Renal cortex interstitium (tissue), 11 donors: Measurements from ENCODE around the gene ANK2. TPM values are rescaled to one million over a fixed set of nuclear protein-coding genes. Genes with fewer than 3 reads are reported as not detected.
A peak's percentile ranks its signal among the peaks of the same experiment; 100 is the strongest.

Experiments used
- DNase-seq, 11 donors: peaks; one replicate each; pipeline ENCODE4 v3.0.0-alpha.2; 2013; ENCODE audit warnings: low read depth in 9 of 11, low spot score in 4 of 11; ENCODE audit errors: extremely low read depth in 1 of 11
- polyA plus RNA-seq, 3 donors: library from polyadenylated mRNA; unstranded; fragments of 120-200 nt; gene quantifications; one replicate each; pipeline ENCODE4 v1.2.1, GENCODE V29; 2013; ENCODE audit not compliant: insufficient read length in 3 of 3

The ANK2 gene
- polyA plus RNA-seq, 3 donors = 61.0 to 62.1 (median 61.9) TPM

GRCh38 chr4:113293674-113294073, 244.2 kb downstream of the ANK2 start:
- no peak for DNase-seq

- DNase-seq = no peak
Measured at GRCh38 chr4:113294908-113295307, 245.5 kb downstream of the ANK2 start.

DNA sequence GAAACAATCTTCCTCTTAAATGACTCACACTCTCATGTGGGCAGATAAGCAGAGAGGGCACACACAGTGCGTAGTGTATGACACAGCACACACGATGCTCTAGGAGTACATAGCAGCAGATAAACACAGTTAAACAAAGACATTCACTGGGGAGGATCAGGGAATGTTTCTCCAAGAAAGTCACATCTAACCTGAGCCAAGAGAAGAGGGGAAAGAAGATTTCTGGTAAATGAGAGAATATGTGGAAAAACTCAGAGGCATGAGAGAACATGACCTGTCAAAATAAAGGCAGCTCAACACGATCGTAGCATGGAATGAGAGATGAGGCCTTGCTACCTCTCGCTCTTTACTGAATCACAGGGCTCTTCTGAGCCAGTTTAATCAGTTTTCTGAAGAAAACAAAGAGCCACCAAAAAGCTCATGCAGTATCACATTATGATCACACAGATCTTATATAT, 251.0 kb downstream of the ANK2 start:
- no peak for DNase-seq

- DNase-seq = no peak
Measured at GRCh38 chr4:113302051-113302450, 252.6 kb downstream of the ANK2 start.

- no peak for DNase-seq
Measured at GRCh38 chr4:113303315-113303714, 253.9 kb downstream of the ANK2 start.

DNA sequence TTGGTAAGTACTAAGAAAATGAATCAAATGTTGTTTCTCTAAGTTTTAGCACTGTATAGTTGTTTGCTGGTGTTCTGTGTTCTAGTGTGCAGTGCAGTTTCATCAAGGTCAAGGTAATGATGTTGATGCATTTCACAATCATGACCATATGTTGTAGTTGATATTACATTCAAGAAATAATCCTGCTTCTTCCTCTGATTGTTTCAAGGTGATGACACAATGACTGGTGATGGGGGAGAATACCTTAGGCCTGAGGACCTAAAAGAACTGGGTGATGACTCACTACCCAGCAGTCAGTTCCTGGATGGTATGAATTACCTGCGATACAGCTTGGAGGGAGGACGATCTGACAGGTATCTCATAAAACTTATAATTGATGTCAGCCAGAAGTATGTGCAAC, 261.6 kb downstream of the ANK2 start:
- no peak for DNase-seq

GRCh38 chr4:113312529-113312928, 263.1 kb downstream of the ANK2 start:
- no peak for DNase-seq

DNA sequence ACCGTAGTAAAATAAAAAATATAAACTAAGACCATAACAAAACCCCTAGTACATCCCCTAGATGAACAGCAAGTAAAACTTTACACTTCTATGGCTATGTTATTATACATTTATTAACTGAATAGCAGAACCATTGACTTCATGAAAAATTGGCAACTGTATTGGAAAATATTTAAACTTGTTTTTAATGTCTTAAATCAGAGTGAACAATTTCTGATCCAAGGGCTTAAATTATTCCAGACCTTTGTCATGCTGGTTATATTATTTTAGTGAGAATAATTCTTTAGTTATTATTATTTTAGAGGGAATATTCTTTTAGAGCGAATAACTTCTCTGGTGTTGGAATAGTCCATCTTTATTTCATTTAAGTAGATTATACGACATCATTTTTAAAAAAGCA, 265.0 kb downstream of the ANK2 start:
- no peak for DNase-seq

GRCh38 chr4:113316879-113317278, 267.4 kb downstream of the ANK2 start:
- DNase-seq = no peak

DNA sequence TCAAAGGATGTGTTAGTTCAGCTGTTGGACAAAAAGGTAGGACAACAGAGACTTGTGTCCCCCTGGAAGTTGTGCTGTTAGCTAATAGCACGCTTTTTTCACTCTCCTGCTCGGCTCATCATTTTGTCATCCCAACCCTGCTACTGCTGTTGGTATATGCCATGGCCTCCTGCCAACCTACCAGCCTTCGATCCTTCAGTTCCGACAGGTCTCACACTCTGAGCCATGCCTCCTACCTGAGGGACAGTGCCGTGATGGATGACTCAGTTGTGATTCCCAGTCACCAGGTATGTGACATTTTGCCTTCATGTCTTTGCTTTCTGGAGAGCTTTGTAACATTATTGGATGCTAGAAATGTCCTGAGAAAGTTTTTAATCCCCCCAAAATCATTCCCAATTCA, 268.1 kb downstream of the ANK2 start:
- DNase-seq = no peak

DNA sequence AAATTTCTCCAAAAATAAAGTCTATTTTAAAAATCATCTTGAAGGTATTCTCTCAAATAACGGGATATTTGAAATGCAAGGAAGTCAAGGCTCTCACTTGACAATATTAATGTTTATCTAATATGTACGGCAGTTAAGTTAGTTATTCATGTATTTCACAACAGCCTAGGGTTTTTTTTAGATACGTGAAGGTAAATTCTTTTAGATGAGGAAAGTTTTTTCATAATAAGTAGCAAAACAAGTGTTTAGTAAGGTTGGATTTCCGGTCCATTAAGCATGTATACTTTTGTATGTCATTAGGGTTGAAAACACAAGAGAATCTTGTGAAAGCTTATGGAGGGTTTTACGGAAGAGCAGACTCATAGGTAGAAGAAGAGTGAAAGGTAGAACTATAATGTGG, 273.3 kb downstream of the ANK2 start:
- no peak for DNase-seq

DNA sequence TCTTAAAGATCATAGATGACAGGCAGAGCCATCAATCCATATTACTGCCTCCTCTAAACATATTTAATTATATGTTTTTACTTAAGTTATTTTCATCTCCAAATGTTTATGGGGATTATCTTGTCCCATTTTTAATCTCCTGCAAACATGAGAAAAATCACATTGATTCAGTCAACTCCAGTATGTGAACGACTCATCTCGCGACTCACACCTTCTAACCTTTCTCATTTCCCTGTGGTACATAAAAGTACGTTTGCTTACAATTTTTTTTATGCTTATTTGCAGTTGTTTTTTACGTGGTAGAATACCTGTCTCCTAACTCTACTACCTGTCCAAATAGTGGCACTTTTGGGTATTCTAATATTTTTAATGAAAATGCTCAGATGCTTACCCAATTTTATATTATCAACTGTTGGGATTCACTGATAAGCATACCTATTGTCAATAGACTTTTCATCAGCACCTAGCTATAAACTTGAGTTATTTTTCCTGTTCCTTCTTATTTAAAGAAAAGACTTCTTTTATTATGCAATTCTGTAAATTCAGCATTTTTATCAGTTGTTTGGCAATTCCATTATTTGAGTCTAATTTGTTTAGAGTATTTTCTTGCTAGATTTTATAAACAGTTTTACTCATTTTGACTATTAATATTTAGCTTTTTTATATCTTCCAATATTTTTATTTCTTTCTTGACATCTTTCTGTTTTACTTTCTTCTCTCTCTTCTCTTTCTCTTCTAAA, 276.6 kb downstream of the ANK2 start:
- no peak for DNase-seq

DNA sequence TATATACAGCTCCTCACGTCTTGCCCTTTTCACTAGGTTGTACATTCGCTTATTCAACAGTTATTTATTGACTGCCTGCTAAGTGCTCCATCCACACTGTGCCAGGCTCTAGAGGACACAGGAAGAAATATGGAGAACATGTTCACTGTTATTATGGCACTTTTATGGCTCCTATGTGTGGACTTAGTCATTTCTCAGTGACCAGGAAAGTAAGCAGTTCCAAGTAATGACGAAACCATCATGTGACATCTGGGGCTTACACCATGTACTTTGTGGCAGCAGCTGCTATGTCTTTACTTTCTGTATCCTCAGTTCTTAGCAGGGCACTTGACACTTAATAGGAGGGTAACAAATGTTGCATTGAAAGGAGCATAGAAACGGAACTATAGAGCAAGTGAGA, 278.0 kb downstream of the ANK2 start:
- no peak for DNase-seq

- DNase-seq = no peak
Measured at GRCh38 chr4:113328514-113328913, 279.1 kb downstream of the ANK2 start.

DNA sequence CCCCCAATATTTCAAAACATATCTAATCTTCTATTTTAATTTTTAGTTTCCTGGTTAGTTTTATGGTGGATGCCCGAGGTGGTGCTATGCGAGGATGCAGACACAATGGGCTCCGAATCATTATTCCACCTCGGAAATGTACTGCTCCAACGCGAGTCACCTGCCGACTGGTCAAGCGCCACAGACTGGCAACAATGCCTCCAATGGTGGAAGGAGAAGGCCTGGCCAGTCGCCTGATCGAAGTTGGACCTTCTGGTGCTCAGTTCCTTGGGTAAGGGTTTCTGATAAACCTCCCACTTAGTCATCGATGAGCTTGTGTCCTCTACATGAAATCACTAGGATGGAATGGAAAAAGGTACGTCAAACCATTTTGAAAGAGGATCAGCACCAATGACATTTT, 280.7 kb downstream of the ANK2 start:
- DNase-seq = no peak

DNA sequence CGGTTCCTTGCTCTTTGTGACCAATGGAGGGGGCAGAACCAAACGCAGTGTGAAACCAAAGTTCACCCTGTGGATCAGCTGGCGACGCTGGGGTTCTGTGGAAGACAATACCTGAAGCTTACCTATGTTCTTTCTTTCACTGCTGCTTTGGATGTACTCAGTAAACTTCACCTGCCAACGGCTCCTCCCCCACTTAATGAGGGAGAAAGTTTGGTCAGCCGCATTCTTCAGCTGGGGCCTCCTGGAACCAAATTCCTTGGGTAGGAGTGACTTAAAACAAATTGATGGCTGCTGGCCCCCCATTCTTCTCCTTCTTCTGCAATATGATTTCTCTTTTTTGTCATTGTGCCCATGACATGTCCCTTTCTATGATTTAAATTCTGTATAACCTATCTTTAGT, 282.4 kb downstream of the ANK2 start:
- peak in 1 of 11 donors; percentile 3 for DNase-seq

GRCh38 chr4:113332701-113333100, 283.2 kb downstream of the ANK2 start:
- DNase-seq = no peak

DNA sequence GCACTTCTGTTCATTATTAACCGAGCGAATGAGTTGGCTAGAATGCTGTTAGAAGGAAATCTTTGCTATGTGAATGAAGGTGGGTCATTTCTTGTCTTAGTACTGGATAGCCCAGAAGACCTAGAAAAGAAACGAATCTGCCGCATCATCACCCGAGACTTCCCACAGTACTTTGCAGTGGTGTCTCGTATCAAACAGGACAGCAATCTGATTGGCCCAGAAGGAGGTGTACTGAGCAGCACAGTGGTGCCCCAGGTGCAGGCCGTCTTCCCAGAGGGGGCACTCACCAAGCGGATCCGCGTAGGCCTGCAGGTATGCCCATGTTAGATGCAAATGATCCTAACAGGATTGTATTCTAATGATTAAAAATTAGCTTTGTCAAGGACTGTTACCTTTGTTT, 286.3 kb downstream of the ANK2 start:
- DNase-seq = no peak

DNA sequence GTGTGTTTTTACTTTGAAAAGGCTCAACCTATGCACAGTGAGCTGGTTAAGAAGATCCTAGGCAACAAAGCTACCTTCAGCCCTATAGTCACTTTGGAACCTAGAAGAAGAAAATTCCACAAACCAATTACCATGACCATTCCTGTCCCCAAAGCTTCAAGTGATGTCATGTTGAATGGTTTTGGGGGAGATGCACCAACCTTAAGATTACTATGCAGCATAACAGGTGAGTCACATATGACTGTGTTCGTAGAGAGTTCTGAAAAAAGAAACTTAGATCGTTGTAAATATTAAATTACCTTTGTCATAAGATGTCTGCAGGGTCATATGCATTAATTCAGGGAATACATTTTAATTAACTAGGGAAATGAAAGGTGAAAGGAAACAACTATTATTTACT, 287.1 kb downstream of the ANK2 start:
- no peak for DNase-seq

DNA sequence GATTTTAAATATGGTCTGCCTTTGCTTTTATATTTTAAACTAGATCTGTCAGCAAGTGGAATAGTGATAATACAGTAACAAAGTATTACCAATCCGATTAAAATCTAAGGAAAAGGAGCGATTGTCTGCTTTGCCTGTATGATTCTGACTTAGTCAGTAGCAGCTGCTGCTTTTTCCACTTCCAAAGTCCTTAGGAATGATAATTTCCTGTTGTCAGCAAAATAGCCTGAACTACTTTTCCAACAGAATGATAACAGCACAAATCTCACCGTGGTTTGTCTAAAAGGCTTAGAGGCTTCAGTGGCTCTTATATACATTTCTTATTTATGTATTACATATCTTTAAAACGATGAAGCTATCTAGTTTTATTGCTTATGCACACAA, 290.0 kb downstream of the ANK2 start:
- no peak for DNase-seq

- no peak for DNase-seq
Measured at GRCh38 chr4:113344100-113344499, 294.6 kb downstream of the ANK2 start.
